Right cardiac atrium (tissue), 5 donors: ENCODE data around the gene NOL6. TPM values are rescaled to one million over a fixed set of nuclear protein-coding genes. Genes with fewer than 3 reads are reported as not detected.
"Not testable (repeated sequence)": the region's sequence is repeated elsewhere in the genome, so short reads cannot be mapped to it uniquely, and the experiment has no call there.

Experiments used
- ATAC-seq, 2 donors: fragments of 200-7000 bp; cut with Tn5 transposase; one replicate each; pipeline versions ENCODE4 v1.8.0 to v1.9.1; 2020; ENCODE audit warnings: moderate library complexity in 2 of 2, mild to moderate bottlenecking in 1 of 2
- DNase-seq, 3 donors: peaks; one replicate each; pipeline ENCODE4 v3.0.0-alpha.2; 2020
- H3K27ac ChIP-seq: one replicate; pipeline ENCODE4 v1.5.1; 2013; ENCODE audit warnings: mild to moderate bottlenecking, low read length, control low read depth, moderate library complexity
- H3K27me3 ChIP-seq: one replicate; pipeline ENCODE4 v1.6.1; 2013; ENCODE audit not compliant: control insufficient read depth, insufficient read depth
- H3K4me1 ChIP-seq: one replicate; pipeline ENCODE4 v1.6.1; 2013; ENCODE audit warnings: low read length; ENCODE audit not compliant: control insufficient read depth, insufficient read depth
- H3K4me3 ChIP-seq: one replicate; pipeline ENCODE4 v1.5.1; 2013; ENCODE audit warnings: low read length, control low read depth
- H3K9me3 ChIP-seq: one replicate; pipeline ENCODE4 v1.6.1; 2013; ENCODE audit warnings: low read length; ENCODE audit not compliant: control insufficient read depth
- WGBS: extraction: QIAGEN DNeasy Blood & Tissue Kit; methylation state at CpG from one replicate; pipeline ENCODE4 v1.1.7; 2013; 5-methylcytosine and 5-hydroxymethylcytosine counted together
- intact Hi-C, 4 donors: fragments of 100-400 bp; cut with DNase I; formaldehyde crosslinking; loops; one replicate each; pipeline versions ENCODE4 v1.11.0 to v1.14.0; 2022 to 2023
- polyA plus RNA-seq: library from polyadenylated mRNA; stranded (reverse); fragments of 200-250 nt; gene quantifications from one replicate; pipeline ENCODE4 v1.2.3, GENCODE V29; 2013
- total RNA-seq, 4 donors: library from RNA; stranded (reverse); fragmentation: NEBNext Ultra II Directional; extraction: Animal tissue kit (Norgen Biotek cat#: 25700); gene quantifications; one replicate each; pipeline ENCODE4 v1.2.1, GENCODE V29; 2021
- donor health status: healthy with polysubstance abuse.
- donor health status: DM: no; HTN: yes; CAD: no.
- donor health status: DM: no; HTN: no; CAD: no.
- donor health status: DM: no; HTN: yes; CAD: no; lungs with severe emphysema.
- donor health status: DM: yes; HTN: yes; CAD: no.

The NOL6 gene
- total and polyA plus RNA-seq, 5 donors, result 13.5 to 24.6 (median 15.2) TPM

DNA sequence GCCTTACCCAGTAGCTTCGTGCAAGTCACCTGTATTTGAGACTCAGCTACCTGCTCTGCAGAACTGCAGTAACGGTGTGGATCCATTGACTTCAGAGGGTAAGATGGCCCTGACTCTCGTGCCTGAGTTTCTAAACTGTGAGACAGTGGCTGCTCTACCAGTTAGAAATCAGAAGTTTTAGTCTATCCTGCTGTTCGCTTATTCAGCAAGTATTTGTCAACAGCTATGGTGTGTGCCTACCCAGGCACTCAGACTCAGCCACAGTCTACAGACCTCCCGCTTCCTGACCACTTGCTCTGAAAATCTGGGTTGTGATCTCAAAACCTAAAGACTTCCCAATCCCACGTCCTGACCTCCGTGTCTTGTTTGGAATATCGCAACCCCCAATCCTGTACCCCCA lies 39.9 kb downstream of the NOL6 start:
- no peak for ATAC-seq
- WGBS, result 90% methylated on average over 8 of the region's 8 CpGs
- intact Hi-C loops, result no loop called here

GRCh38 chr9:33431420-33431819 lies 42.3 kb downstream of the NOL6 start:
- peaks cover 7% of the 10 kb centered on the region for H3K4me1 ChIP-seq
- H3K27ac ChIP-seq, result no peak overlapping the region
- intact Hi-C loops, result no loop called here
- DNase-seq (no peak), ATAC-seq (no peak)
- no peak overlapping the region for H3K4me3 ChIP-seq
- no peaks in the 10 kb centered on the region for H3K27me3 ChIP-seq
- H3K9me3 ChIP-seq, result no peaks in the 10 kb centered on the region
- WGBS, result 82% methylated on average over 2 of the region's 2 CpGs

More for the DNA sequence above, 39.9 kb downstream of the NOL6 start:
- DNase-seq, result no peak
- Histone ChIP-seq H3K4me3 (no peak overlapping the region), H3K4me1 (peaks cover 8% of the 10 kb centered on the region), H3K27me3 (no peaks in the 10 kb centered on the region), H3K9me3 (no peaks in the 10 kb centered on the region), H3K27ac (no peak overlapping the region)

GRCh38 chr9:33430942-33431341 lies 42.8 kb downstream of the NOL6 start:
- no peak overlapping the region for H3K27ac ChIP-seq

DNA sequence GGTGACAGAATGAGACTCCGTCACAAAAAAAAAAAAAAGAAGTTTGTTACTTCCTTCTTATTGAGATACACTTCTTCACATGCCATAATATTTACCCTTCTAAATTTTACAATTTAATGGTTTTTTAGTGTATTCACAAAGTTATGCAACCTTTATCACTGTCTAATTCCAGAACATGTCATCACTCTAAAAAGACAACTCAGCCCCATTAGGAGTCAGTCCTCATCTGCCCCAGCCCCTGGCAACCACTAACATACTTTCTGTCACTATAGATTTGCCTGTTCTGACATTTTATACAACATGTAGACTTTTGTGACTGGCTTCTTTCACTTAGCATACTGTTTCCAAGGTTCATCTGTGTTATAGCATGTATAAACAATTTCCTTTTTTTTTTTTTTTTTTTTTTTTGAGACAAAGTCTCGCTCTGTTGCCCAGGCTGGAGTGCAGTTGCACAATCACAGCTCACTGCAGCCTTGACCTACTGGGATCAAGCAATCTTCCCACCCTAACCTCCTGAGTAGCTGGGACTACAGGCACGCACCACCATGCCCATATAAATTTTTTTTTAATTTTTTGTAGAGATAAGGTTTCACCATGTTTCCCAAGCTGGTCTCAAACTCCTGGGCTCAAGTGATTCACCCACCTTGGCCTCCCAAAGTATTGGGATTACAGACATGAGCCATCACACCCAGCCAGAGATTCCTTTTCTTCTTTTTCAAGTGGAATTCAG lies 44.3 kb downstream of the NOL6 start:
- intact Hi-C loops, result no loop called here
- H3K4me3 ChIP-seq, result no peak overlapping the region
- DNase-seq, result no peak
- no peaks in the 10 kb centered on the region for H3K9me3 ChIP-seq
- peaks cover 3% of the 10 kb centered on the region for H3K4me1 ChIP-seq
- ATAC-seq, result no peak
- H3K27ac ChIP-seq, result no peak overlapping the region
- no peaks in the 10 kb centered on the region for H3K27me3 ChIP-seq
- 64% methylated on average over 3 of the region's 3 CpGs for WGBS

More at GRCh38 chr9:33430942-33431341, 42.8 kb downstream of the NOL6 start:
- ATAC-seq (no peak), DNase-seq (no peak)
- intact Hi-C loops, result no loop called here
- Histone ChIP-seq H3K4me3 (no peak overlapping the region), H3K9me3 (no peaks in the 10 kb centered on the region), H3K4me1 (peaks cover 3% of the 10 kb centered on the region), H3K27me3 (no peaks in the 10 kb centered on the region)
- 37% methylated on average over 1 of the region's 1 CpG for WGBS

DNA sequence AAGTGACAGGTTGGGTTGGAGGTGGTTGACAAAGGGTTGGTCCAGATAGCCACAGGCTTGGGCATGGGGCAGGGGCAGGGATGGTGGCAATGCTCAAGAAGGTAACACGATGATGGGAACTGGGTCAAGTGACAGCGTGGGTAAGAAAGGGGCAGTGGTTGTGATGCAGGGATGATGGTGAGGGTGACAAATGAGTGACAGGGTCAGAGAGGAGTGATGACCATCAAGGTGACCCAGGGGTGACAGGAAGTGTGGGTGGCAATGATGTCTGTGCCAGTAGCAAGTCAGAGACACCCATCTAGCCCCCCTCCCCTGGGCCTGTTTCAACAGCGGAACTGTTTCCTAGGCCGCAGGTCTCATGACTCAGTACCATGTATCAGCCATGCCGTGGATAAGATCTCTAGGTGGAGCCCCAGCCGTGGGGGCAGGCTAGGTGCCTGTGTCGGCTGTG lies 46.9 kb downstream of the NOL6 start:
- Histone ChIP-seq H3K27me3 (no peaks in the 10 kb centered on the region), H3K4me3 (no peak overlapping the region), H3K9me3 (no peaks in the 10 kb centered on the region), H3K4me1 (peaks cover 3% of the 10 kb centered on the region), H3K27ac (no peak overlapping the region)
- intact Hi-C loops, result no loop called here
- DNase-seq (no peak), ATAC-seq (no peak)
- 86% methylated on average over 7 of the region's 7 CpGs for WGBS

- H3K9me3 ChIP-seq, result no peaks in the 10 kb centered on the region
- no peaks in the 10 kb centered on the region for H3K27me3 ChIP-seq
- no peak overlapping the region for H3K4me3 ChIP-seq
- ATAC-seq (no peak), DNase-seq (no peak)
- intact Hi-C loops, result no loop called here
- H3K27ac ChIP-seq, result no peak overlapping the region
- no peaks in the 10 kb centered on the region for H3K4me1 ChIP-seq
- 84% methylated on average over 4 of the region's 4 CpGs for WGBS
Observed at GRCh38 chr9:33425128-33425533, 48.6 kb downstream of the NOL6 start.

- DNase-seq, ATAC-seq, H3K9me3 ChIP-seq, H3K4me1 ChIP-seq, H3K27me3 ChIP-seq, H3K4me3 ChIP-seq, H3K27ac ChIP-seq, intact Hi-C loops: not testable (repeated sequence)
- WGBS, result 96% methylated on average over 6 of the region's 6 CpGs
Observed at GRCh38 chr9:33424492-33424891, 49.2 kb downstream of the NOL6 start.

DNA sequence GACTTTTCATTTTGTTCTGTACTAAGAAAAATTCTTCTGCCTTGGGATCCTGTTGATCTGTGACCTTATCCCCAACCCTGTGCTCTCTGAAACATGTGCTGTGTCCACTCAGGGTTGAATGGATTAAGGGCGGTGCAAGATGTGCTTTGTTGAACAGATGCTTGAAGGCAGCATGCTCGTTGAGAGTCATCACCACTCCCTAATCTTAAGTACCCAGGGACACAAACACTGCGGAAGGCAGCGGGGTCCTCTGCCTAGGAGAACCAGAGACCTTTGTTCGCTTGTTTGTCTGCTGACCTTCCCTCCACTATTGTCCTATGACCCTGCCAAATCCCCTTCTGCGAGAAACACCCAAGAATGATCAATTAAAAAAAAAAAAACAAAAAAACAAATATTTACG lies 49.7 kb downstream of the NOL6 start:
- not testable (repeated sequence) for H3K9me3 ChIP-seq
- WGBS, result 84% methylated on average over 7 of the region's 7 CpGs

DNA sequence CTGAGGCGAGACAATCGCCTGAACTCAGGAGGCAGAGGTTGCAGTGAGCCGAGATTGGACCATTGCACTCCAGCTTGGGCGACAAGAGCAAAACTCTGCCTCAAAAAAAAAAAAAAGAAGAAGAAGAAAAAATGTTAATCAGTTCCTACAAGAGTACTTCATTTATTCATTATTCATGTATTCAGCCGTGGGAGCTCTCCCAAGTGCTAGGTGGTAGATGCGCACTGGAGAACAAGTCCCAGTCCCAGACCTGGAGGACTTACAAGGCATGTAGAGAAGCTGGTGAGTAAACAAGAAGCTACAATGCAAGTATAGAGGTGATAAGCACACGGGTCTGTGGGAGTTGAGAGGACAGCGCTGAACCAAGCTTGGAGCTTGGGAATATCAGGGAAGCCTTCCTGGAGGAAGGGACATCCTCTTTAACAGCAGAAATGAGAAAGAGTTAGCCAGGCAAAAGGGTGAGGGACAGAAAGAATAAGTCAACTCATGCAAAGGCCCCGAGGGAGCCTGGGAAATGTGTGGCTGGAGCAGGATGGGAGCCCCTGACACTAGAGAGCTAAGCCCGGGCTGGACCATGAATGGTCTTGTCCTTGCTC lies 53.9 kb downstream of the NOL6 start:
- Histone ChIP-seq H3K4me3 (no peak overlapping the region), H3K27ac (no peak overlapping the region), H3K4me1 (no peaks in the 10 kb centered on the region), H3K27me3 (no peaks in the 10 kb centered on the region), H3K9me3 (no peaks in the 10 kb centered on the region)
- intact Hi-C loops, result loop anchor here in 1 of 4 donors (5.0 kb wide), 1 partner anchor 48 kb away; no protein-coding TSS in a partner anchor
- DNase-seq (no peak), ATAC-seq (no peak)
- WGBS, result 72% methylated on average over 10 of the region's 10 CpGs

More for the DNA sequence above, 49.7 kb downstream of the NOL6 start:
- DNase-seq, intact Hi-C loops, H3K27ac ChIP-seq, H3K4me3 ChIP-seq, H3K27me3 ChIP-seq, H3K4me1 ChIP-seq, ATAC-seq: not testable (repeated sequence)

DNA sequence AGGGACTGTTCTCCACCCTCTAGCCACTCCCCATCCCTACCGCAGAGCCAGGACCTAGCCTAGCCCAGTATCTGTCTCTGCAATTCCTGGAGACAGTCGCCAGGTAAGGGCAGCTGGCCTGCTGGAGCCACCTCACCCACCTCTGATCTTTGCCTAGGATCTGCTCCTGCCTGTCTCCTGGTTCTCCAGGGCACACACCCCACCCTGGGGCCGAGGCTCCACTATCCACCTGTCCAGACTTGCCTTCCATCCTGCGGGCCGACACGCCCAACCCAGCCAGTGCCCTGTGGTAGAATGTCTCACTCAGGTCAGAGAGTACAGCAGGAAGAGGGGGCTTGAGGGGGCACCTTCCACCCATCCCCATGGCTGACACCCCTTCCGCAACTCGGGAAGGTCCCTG lies 55.6 kb downstream of the NOL6 start:
- 93% methylated on average over 8 of the region's 8 CpGs for WGBS
- no peaks in the 10 kb centered on the region for H3K27me3 ChIP-seq
- no peak overlapping the region for H3K4me3 ChIP-seq
- DNase-seq, result no peak
- no peaks in the 10 kb centered on the region for H3K4me1 ChIP-seq
- ATAC-seq, result no peak
- H3K9me3 ChIP-seq, result no peaks in the 10 kb centered on the region
- no peak overlapping the region for H3K27ac ChIP-seq
- intact Hi-C loops, result loop anchor here in 1 of 4 donors (5.0 kb wide), 1 partner anchor 46 kb away; no protein-coding TSS in a partner anchor

DNA sequence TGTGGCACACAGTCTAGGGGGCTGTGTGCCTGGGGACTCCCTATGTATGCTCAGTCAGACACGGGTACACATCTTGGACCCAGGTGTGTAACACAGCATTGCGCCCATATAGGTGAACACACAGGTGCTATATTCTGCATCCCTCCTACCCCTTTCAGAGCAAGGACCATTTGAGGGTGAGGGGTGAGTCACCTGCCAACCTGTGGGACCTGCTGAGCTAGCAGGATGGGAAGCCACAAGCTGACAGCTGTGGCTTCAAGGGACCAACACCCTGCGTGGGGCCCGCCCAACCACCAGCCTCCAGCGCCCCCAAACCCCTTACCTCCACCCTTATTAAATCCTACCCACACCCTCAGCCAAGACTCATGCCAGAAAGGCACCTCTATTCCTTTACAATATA lies 56.7 kb downstream of the NOL6 start:
- Histone ChIP-seq H3K9me3 (no peaks in the 10 kb centered on the region), H3K4me3 (no peak overlapping the region), H3K4me1 (no peaks in the 10 kb centered on the region), H3K27me3 (no peaks in the 10 kb centered on the region), H3K27ac (no peak overlapping the region)
- WGBS, result 71% methylated on average over 5 of the region's 5 CpGs
- ATAC-seq, result no peak
- intact Hi-C loops, result loop anchor here in 1 of 4 donors (5.0 kb wide), 1 partner anchor 45 kb away; no protein-coding TSS in a partner anchor
- no peak for DNase-seq
